BLaER1 (cell line): ENCODE results near the gene TRAF3IP3.
A peak's percentile ranks its signal among the peaks of the same experiment; 100 is the strongest.

Source experiments
- H3K27ac ChIP-seq: shearing (Covaris generic); formaldehyde crosslinking; 2 replicates; pipeline ENCODE4 v1.8.1; 2022
- H3K27me3 ChIP-seq: shearing (Covaris generic); formaldehyde crosslinking; 2 replicates; pipeline ENCODE4 v1.8.1; 2022
- H3K36me3 ChIP-seq: shearing (Covaris generic); formaldehyde crosslinking; 2 replicates; pipeline ENCODE4 v1.8.1; 2022
- H3K4me1 ChIP-seq: shearing (Covaris generic); formaldehyde crosslinking; 2 replicates; pipeline ENCODE4 v1.8.1; 2022
- H3K4me2 ChIP-seq: shearing (Covaris generic); formaldehyde crosslinking; 2 replicates; pipeline ENCODE4 v1.8.1; 2022
- H3K4me3 ChIP-seq: shearing (Covaris generic); formaldehyde crosslinking; 2 replicates; pipeline ENCODE4 v1.8.1; 2022
- H3K9ac ChIP-seq: shearing (Covaris generic); formaldehyde crosslinking; 2 replicates; pipeline ENCODE4 v1.8.1; 2022
- H3K9me3 ChIP-seq: shearing (Covaris generic); formaldehyde crosslinking; 2 replicates; pipeline ENCODE4 v1.8.1; 2022
- H4K20me1 ChIP-seq: shearing (Covaris generic); formaldehyde crosslinking; 2 replicates; pipeline ENCODE4 v1.8.1; 2022
- Cebpa-rat ChIP-seq: shearing (Covaris generic); IDR thresholded peaks from 2 replicates; pipeline ENCODE4 v1.8.1; 2022

Gene TRAF3IP3

DNA sequence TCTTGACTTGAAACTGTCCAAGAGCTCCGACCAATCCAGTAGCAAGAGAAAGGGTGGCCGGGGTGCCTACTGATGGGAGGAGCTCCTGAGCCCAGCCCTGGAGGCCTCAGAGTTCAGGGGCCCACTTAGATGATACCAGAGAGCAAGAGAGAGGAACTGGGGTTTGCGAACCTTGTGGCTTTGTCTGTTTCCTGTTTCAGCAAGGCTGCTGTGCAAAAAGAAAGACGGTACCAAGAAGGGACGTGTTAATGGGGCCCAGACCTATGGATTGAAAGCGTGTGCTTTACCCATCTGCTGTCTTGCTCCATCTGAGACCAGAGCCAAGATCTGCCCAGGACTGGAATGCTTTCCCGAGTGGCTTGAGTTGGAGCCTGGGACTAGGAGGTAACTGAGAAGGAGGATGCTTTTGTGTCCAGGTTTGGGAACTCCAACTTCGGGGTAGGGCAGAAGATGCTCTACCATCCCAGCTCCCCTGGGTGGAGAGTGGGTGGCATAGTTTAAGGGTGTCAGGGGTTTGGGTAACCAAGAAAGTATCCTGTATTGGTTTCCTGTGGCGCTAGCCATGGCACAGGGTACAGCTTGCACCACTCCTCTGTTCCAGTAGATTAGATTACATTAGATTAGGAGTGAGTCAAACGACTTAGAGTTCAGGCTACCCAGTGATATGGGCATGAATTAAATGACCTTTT lies at the start of gene TRAF3IP3:
TRAF3IP3 (plus strand) TSS at position 128 of the 689 bp plus-strand sequence. CDS start 3,987 bp downstream, outside the sequence.
- Histone ChIP-seq H3K27me3 (no peaks in the 10 kb centered on the region), H3K4me1 (peaks cover 51% of the 10 kb centered on the region), H3K9ac (peak within 1 kb of the TSS; percentile 43), H3K27ac (peak within 1 kb of the TSS; percentile 78), H3K4me3 (peak within 1 kb of the TSS; percentile 57), H4K20me1 (no peaks in the 10 kb centered on the region), H3K36me3 (peaks cover 16% of the 10 kb centered on the region), H3K4me2 (peak within 1 kb of the TSS; percentile 96), H3K9me3 (no peaks in the 10 kb centered on the region)
- TF ChIP-seq Cebpa-rat: no peak

GRCh38 chr1:209706622-209707021 lies 49.2 kb upstream of the TRAF3IP3 start:
- H3K27me3 ChIP-seq: no peaks in the 10 kb centered on the region

GRCh38 chr1:209707308-209707707 lies 48.5 kb upstream of the TRAF3IP3 start:
- no peak for TF ChIP-seq Cebpa-rat
- no peak overlapping the region for H3K4me2 ChIP-seq

More at GRCh38 chr1:209706622-209707021, 49.2 kb upstream of the TRAF3IP3 start:
- H3K27ac ChIP-seq: no peak overlapping the region
- no peak overlapping the region for H3K4me2 ChIP-seq
- TF ChIP-seq Cebpa-rat: no peak
- H3K4me1 ChIP-seq: no peaks in the 10 kb centered on the region
- H3K4me3 ChIP-seq: no peak overlapping the region
- no peak overlapping the region for H3K9ac ChIP-seq
- no peaks in the 10 kb centered on the region for H4K20me1 ChIP-seq
- H3K9me3 ChIP-seq: no peaks in the 10 kb centered on the region
- no peaks in the 10 kb centered on the region for H3K36me3 ChIP-seq

DNA sequence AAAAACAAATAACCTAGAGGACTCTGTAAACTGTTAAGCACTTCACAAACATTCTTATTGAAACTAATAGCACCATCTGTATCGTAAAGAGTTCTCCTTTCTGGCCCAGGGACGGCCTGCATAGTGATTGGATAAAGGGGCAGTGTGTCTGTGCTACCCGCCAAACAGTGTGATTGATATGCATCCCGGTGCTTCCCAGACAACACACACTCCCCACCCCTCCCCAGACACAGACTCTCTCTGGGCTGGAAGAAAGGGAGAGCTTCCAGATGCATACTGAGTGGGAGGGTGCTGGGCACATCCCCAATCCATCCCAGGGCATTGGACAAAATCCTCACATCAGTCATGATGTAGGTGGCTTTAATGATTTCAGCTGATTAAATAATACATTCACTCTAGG lies 47.6 kb upstream of the TRAF3IP3 start:
- Histone ChIP-seq H3K36me3 (no peaks in the 10 kb centered on the region), H4K20me1 (no peaks in the 10 kb centered on the region), H3K4me2 (no peak overlapping the region), H3K9ac (no peak overlapping the region), H3K27me3 (no peaks in the 10 kb centered on the region), H3K27ac (no peak overlapping the region), H3K4me3 (no peak overlapping the region), H3K4me1 (no peaks in the 10 kb centered on the region), H3K9me3 (no peaks in the 10 kb centered on the region)
- no peak for TF ChIP-seq Cebpa-rat

More at GRCh38 chr1:209707308-209707707, 48.5 kb upstream of the TRAF3IP3 start:
- Histone ChIP-seq H4K20me1 (no peaks in the 10 kb centered on the region), H3K27me3 (no peaks in the 10 kb centered on the region), H3K36me3 (no peaks in the 10 kb centered on the region), H3K27ac (no peak overlapping the region), H3K4me1 (no peaks in the 10 kb centered on the region), H3K9ac (no peak overlapping the region), H3K9me3 (no peaks in the 10 kb centered on the region), H3K4me3 (no peak overlapping the region)

DNA sequence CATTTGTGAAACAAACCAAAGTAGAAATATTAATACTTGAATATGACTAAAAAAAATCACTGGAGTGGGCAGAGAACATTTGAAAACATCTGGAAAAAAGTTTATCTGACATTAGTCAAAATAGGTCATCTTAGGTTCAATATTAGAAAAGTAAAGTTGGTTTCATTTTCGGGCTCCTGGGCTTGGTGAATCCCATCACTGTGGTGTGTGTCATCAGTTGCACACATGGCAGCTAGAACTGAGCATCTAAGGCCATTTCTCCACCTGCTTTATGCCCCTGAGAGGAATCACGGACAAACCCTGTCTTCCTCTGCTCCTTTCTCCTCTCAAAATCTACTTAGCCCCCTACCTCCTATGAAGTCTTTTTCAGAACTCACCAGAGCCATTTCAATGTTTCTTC lies 45.8 kb upstream of the TRAF3IP3 start:
- H3K27me3 ChIP-seq: no peaks in the 10 kb centered on the region
- H3K27ac ChIP-seq: no peak overlapping the region
- H3K9ac ChIP-seq: no peak overlapping the region
- no peak overlapping the region for H3K4me2 ChIP-seq
- no peaks in the 10 kb centered on the region for H4K20me1 ChIP-seq
- no peak overlapping the region for H3K4me3 ChIP-seq
- no peak for TF ChIP-seq Cebpa-rat
- no peaks in the 10 kb centered on the region for H3K9me3 ChIP-seq
- no peaks in the 10 kb centered on the region for H3K36me3 ChIP-seq
- H3K4me1 ChIP-seq: no peaks in the 10 kb centered on the region

- H3K9ac ChIP-seq: no peak overlapping the region
- no peaks in the 10 kb centered on the region for H3K4me1 ChIP-seq
- H3K27me3 ChIP-seq: no peaks in the 10 kb centered on the region
- H4K20me1 ChIP-seq: no peaks in the 10 kb centered on the region
- H3K27ac ChIP-seq: no peak overlapping the region
- H3K36me3 ChIP-seq: no peaks in the 10 kb centered on the region
- H3K9me3 ChIP-seq: no peaks in the 10 kb centered on the region
- no peak overlapping the region for H3K4me2 ChIP-seq
- H3K4me3 ChIP-seq: no peak overlapping the region
- no peak for TF ChIP-seq Cebpa-rat
These were observed 45.0 kb upstream of the TRAF3IP3 start for GRCh38 chr1:209710847-209711246.

GRCh38 chr1:209714338-209714737 lies 41.5 kb upstream of the TRAF3IP3 start:
- no peak overlapping the region for H3K4me2 ChIP-seq
- H4K20me1 ChIP-seq: no peaks in the 10 kb centered on the region
- H3K9ac ChIP-seq: no peak overlapping the region
- no peaks in the 10 kb centered on the region for H3K9me3 ChIP-seq
- H3K4me1 ChIP-seq: no peaks in the 10 kb centered on the region
- H3K4me3 ChIP-seq: no peak overlapping the region
- no peak for TF ChIP-seq Cebpa-rat
- no peak overlapping the region for H3K27ac ChIP-seq
- no peaks in the 10 kb centered on the region for H3K27me3 ChIP-seq
- H3K36me3 ChIP-seq: no peaks in the 10 kb centered on the region

DNA sequence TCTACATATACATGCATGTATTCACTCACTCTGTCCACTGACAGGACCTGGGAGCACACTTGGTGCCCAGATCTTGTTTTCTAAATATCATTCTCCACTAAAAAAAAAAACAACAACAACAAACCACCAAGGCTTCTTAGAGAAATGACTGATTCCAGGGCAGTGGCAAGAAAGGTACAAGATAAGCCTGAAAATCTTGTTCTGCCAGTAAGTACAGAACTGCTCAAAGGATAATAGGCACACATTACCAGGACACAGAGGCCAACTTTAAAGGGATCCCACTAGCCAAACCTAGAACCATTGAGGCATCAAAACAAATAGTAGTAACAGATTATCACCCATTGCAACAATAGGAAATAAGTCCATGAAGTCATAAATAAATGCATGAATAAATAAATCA lies 40.5 kb upstream of the TRAF3IP3 start:
- no peaks in the 10 kb centered on the region for H3K9me3 ChIP-seq
- no peaks in the 10 kb centered on the region for H4K20me1 ChIP-seq
- H3K4me2 ChIP-seq: no peak overlapping the region
- no peak for TF ChIP-seq Cebpa-rat
- no peak overlapping the region for H3K9ac ChIP-seq
- H3K4me3 ChIP-seq: no peak overlapping the region
- no peaks in the 10 kb centered on the region for H3K36me3 ChIP-seq
- H3K27me3 ChIP-seq: no peaks in the 10 kb centered on the region
- no peak overlapping the region for H3K27ac ChIP-seq
- no peaks in the 10 kb centered on the region for H3K4me1 ChIP-seq

DNA sequence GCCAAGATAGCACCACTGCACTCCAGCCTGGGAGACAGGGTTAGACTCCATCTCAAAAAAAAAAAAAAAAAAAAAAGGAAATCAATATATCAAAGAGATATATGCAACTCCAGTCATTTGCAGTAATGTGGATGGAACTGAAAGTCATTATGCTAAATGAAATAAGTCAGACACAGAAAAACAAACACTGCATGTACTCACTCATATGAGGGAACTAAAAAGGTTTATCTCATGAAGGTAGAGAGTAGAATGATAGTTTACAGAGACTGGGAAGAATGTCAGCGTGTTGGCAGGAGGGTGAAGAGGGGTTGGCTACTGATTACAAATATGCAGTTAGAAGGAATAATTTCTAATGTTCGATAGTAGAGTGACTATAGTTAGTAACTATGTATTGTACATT lies 38.0 kb upstream of the TRAF3IP3 start:
- Histone ChIP-seq H3K4me2 (no peak overlapping the region), H3K4me1 (no peaks in the 10 kb centered on the region), H3K27ac (no peak overlapping the region), H3K4me3 (no peak overlapping the region), H4K20me1 (no peaks in the 10 kb centered on the region), H3K9me3 (no peaks in the 10 kb centered on the region), H3K27me3 (no peaks in the 10 kb centered on the region), H3K36me3 (no peaks in the 10 kb centered on the region), H3K9ac (no peak overlapping the region)
- TF ChIP-seq Cebpa-rat: no peak

DNA sequence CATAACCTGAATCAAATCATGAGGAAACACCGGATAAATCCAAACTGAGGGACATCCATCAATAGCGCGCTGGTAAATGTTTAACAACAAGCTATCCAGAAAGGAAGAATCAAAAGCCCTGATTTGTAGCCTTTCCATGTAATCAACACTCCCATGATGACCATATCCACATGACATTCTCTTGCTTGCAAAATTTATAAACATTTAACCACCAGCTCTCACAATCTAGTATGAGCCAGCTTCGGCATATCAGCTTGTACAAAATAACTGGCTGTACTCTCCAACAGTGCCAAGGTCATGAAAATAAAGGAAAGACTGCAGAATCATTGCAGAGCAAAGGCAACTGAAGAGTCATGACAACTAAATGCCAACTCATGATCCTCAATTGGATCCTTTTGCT lies 35.5 kb upstream of the TRAF3IP3 start:
- Histone ChIP-seq H3K9me3 (no peaks in the 10 kb centered on the region), H3K27ac (no peak overlapping the region), H3K4me2 (no peak overlapping the region), H3K4me3 (no peak overlapping the region), H3K9ac (no peak overlapping the region), H3K36me3 (no peaks in the 10 kb centered on the region), H4K20me1 (no peaks in the 10 kb centered on the region), H3K27me3 (no peaks in the 10 kb centered on the region), H3K4me1 (no peaks in the 10 kb centered on the region)
- TF ChIP-seq Cebpa-rat: no peak

DNA sequence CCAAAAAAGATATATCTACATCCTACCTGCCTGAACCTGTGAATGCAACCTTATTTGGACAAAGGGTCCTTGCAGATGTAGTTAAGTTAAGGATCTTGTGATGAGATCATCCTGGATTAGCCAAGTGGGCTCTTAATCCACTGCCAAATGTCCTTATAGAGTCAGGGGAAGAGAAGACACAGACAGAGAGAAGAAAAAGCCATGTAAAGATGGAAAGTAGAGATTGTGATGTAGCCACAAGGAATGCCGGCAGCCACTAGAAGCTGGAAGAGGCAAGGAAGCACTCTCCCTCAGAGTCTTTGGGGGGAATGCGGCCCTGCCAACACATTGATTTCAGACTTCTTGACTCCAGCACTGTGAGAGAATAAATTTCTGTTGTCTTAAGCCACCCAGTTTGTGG lies 35.0 kb upstream of the TRAF3IP3 start:
- Histone ChIP-seq H3K9ac (no peak overlapping the region), H3K4me2 (no peak overlapping the region), H3K27ac (no peak overlapping the region), H4K20me1 (no peaks in the 10 kb centered on the region), H3K27me3 (no peaks in the 10 kb centered on the region), H3K4me1 (no peaks in the 10 kb centered on the region), H3K9me3 (no peaks in the 10 kb centered on the region), H3K36me3 (no peaks in the 10 kb centered on the region), H3K4me3 (no peak overlapping the region)
- TF ChIP-seq Cebpa-rat: no peak
